ENCODE data around the gene RAP1B. TPM values are rescaled to one million over a fixed set of nuclear protein-coding genes. Genes with fewer than 3 reads are reported as not detected.
A peak's percentile ranks its signal among the peaks of the same experiment; 100 is the strongest.

The RAP1B gene
- total RNA-seq, 5 donors from 2014 or later (not counting 1 experiment from before 2014, with no cell fraction given): 163 to 290 (median 170) TPM

DNA sequence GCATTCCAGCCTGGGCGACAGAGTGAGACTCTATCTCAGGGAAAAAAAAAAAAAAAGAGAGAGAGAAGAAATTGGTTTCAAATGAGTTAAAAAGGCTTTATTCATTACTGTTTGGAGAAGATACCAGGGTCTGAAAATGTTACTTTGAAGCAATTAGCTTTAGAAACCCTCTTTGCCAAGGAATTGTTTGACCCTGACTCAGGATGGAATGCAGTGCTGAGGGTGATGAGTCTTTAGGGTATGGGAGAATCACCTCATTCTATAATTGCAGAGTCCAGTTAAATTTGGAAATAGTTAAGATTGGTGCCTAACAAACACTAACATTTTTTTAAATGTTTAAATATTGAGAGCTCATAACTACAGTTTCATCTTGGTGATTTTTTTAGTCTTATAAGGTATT is 13.3 kb downstream of the RAP1B start:
- peaks cover 40% of the 10 kb centered on the region for H3K36me3 Mint-ChIP-seq

DNA sequence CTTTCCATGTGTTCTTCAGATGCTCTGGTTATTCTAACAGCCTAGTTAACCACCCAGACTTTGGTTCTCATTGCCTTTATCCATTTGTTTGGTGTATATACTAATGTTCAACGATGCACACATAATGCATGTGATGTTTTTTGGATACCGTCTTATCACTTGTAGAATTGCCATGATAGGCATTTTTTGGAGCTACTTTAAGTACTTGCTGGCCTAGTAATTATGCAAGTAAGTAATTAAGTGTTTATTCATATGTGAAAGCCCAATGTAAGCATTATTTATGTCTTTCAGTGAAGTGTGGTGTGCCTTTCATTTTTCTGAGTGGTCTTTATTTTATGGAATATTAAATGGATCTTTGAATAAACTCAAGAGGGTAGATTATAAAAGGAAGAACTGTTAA is 14.2 kb downstream of the RAP1B start:
- H3K4me1 Mint-ChIP-seq: peaks cover 81 to 90% (median 86%) of the 10 kb centered on the region in 3 donors
- H3K4me3 ChIP-seq (ENCODE audit: control insufficient read depth in 1 of 2, extremely low read depth in 1 of 2, low read length in 1 of 2): no peak overlapping the region
- H3K9me3 ChIP-seq: peaks cover 3% of the 10 kb centered on the region
- peak overlapping the region; percentile 20 to 58 for H3K27ac Mint-ChIP-seq
- H3K4me3 Mint-ChIP-seq: peak overlapping the region in 2 of 3 donors; percentile 18 to 33
- no peaks in the 10 kb centered on the region for H3K27me3 ChIP-seq (replicated peaks in 1 of 2; ENCODE audit: control insufficient read depth in 2 of 2, extremely low read depth in 1 of 2, insufficient read depth in 2 of 2, low read length in 1 of 2)
- H3K36me3 Mint-ChIP-seq: peaks cover 42% of the 10 kb centered on the region
- H3K9me3 Mint-ChIP-seq: peaks cover 0 to 15% (median 3%) of the 10 kb centered on the region in 3 donors
- WGBS (ENCODE audit: insufficient coverage): no CpG with 5 or more reads among the region's 2 CpGs
- H3K36me3 ChIP-seq (ENCODE audit: control insufficient read depth in 2 of 2, extremely low read depth in 1 of 2, insufficient read depth in 1 of 2, low read length in 1 of 2): peaks cover 0 to 35% of the 10 kb centered on the region in 2 donors
- CTCF ChIA-PET: interaction anchor here in 1 of 2 donors (1.0 to 2.1 kb wide), 2 partner anchors 9 to 12 kb away, joined by 3 to 9 read pairs; no protein-coding TSS in a partner anchor
- DNase-seq (no peak), ATAC-seq (replicated peaks in 1 of 4) (no peak)
- no peaks in the 10 kb centered on the region for H3K27me3 Mint-ChIP-seq
- POLR2A ChIA-PET: interaction anchor here (0.7 to 1.7 kb wide), 2 partner anchors 13 kb away, joined by 3 to 8 read pairs; no protein-coding TSS in a partner anchor
- H3K4me1 ChIP-seq (ENCODE audit: control insufficient read depth in 1 of 2, extremely low read depth in 1 of 2, insufficient read depth in 2 of 2, low read length in 2 of 2): peaks cover 38 to 45% of the 10 kb centered on the region in 2 experiments
- no peak overlapping the region for H3K27ac ChIP-seq (ENCODE audit: low read length)

More for the DNA sequence above, 13.3 kb downstream of the RAP1B start:
- H3K36me3 ChIP-seq (ENCODE audit: control insufficient read depth in 2 of 2, extremely low read depth in 1 of 2, insufficient read depth in 1 of 2, low read length in 1 of 2): peaks cover 0 to 35% of the 10 kb centered on the region in 2 donors
- H3K27me3 ChIP-seq (replicated peaks in 1 of 2; ENCODE audit: control insufficient read depth in 2 of 2, extremely low read depth in 1 of 2, insufficient read depth in 2 of 2, low read length in 1 of 2): no peaks in the 10 kb centered on the region
- ChIA-PET POLR2A (interaction anchor here (0.6 to 1.7 kb wide), 5 partner anchors 10 to 258 kb away, joined by 3 to 8 read pairs (median 4); no protein-coding TSS in a partner anchor), CTCF (interaction anchor here in 1 of 2 donors (2.1 kb wide), 1 partner anchor 11 kb away, joined by 9 read pairs; no protein-coding TSS in a partner anchor)
- H3K4me1 ChIP-seq (ENCODE audit: control insufficient read depth in 1 of 2, extremely low read depth in 1 of 2, insufficient read depth in 2 of 2, low read length in 2 of 2): peaks cover 39 to 44% of the 10 kb centered on the region in 2 experiments
- H3K27me3 Mint-ChIP-seq: no peaks in the 10 kb centered on the region
- H3K9me3 ChIP-seq: peaks cover 3% of the 10 kb centered on the region
- DNase-seq (no peak), ATAC-seq (replicated peaks in 1 of 4) (no peak)
- peaks cover 82 to 92% (median 87%) of the 10 kb centered on the region in 3 donors for H3K4me1 Mint-ChIP-seq
- peak overlapping the region; percentile 16 to 71 for H3K27ac Mint-ChIP-seq
- H3K27ac ChIP-seq (ENCODE audit: low read length): no peak overlapping the region
- peaks cover 0 to 15% (median 3%) of the 10 kb centered on the region in 3 donors for H3K9me3 Mint-ChIP-seq
- 88% methylated on average over 1 of the region's 1 CpG for WGBS (ENCODE audit: insufficient coverage)
- H3K4me3 ChIP-seq (ENCODE audit: control insufficient read depth in 1 of 2, extremely low read depth in 1 of 2, low read length in 1 of 2): no peak overlapping the region
- H3K4me3 Mint-ChIP-seq: peak overlapping the region in 1 of 3 donors; percentile 100

DNA sequence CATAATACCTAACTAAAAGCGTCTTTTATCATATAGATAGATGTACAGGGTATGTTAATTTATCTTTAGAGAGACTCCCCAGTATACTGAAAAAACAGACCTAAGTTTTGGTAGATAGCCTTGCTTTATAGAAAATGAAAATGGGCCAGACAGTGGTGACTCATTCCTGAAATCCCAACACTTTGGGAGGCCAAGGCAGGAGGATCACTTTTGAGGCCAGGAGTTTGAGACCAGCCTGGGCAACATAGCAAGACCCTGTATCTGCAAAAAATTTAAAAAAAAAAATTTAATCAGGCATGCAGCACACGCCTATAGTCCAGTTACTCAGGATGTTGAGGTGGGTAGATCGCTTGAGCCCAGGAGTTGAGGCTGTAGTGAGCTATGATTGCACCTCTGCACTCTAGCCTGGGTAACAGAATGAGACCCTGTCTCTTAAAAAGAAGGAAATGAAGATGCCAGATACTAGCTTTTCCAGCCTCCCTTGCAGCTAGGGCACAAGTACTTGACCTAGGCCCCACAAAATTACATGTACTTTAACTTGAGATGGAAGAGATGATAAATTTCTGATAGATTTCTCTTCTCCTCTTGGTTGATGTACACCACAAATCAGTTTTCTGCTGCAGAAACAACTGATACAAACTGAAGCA is 17.1 kb downstream of the RAP1B start:
- H3K36me3 ChIP-seq (ENCODE audit: control insufficient read depth in 2 of 2, extremely low read depth in 1 of 2, insufficient read depth in 1 of 2, low read length in 1 of 2): peaks cover 0 to 30% of the 10 kb centered on the region in 2 donors
- H3K4me3 ChIP-seq (ENCODE audit: control insufficient read depth in 1 of 2, extremely low read depth in 1 of 2, low read length in 1 of 2): no peak overlapping the region
- H3K4me1 ChIP-seq (ENCODE audit: control insufficient read depth in 1 of 2, extremely low read depth in 1 of 2, insufficient read depth in 2 of 2, low read length in 2 of 2): peaks cover 28 to 40% of the 10 kb centered on the region in 2 experiments
- H3K27me3 Mint-ChIP-seq: no peaks in the 10 kb centered on the region
- peaks cover 0 to 15% (median 3%) of the 10 kb centered on the region in 3 donors for H3K9me3 Mint-ChIP-seq
- peak overlapping the region in 1 of 3 donors; percentile 38 for H3K4me3 Mint-ChIP-seq
- ATAC-seq (replicated peaks in 1 of 4) (no peak), DNase-seq (no peak)
- H3K27me3 ChIP-seq (replicated peaks in 1 of 2; ENCODE audit: control insufficient read depth in 2 of 2, extremely low read depth in 1 of 2, insufficient read depth in 2 of 2, low read length in 1 of 2): no peaks in the 10 kb centered on the region
- H3K27ac Mint-ChIP-seq: peak overlapping the region; percentile 22 to 31
- H3K4me1 Mint-ChIP-seq: peaks cover 79 to 87% (median 87%) of the 10 kb centered on the region in 3 donors
- H3K36me3 Mint-ChIP-seq: peaks cover 52% of the 10 kb centered on the region
- H3K9me3 ChIP-seq: peaks cover 3% of the 10 kb centered on the region
- WGBS (ENCODE audit: insufficient coverage): 83% methylated on average over 2 of the region's 3 CpGs
- ChIA-PET POLR2A (interaction anchor here (0.5 to 2.0 kb wide), 4 partner anchors 10 to 1357 kb away, joined by 3 to 11 read pairs (median 4); no protein-coding TSS in a partner anchor), CTCF (no interaction called here)
- no peak overlapping the region for H3K27ac ChIP-seq (ENCODE audit: low read length)

DNA sequence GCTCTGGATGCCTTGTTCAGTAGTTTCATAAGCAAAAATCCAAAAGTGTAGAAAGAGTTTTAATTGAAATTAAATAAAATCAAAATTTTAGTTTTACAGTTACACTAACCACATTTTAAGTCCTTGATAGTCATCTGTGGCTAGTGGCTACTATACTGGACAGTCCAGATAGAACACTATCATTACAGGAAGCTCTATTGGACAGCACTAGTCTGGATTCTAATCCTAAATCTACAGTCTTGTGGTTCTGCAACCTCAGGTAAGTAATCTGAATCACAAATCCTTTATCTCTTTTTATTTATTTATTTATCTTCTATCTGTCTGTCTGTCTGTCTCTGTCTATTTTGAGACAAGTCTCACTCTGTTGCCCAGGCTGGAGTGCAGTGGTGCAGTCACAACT is 18.0 kb downstream of the RAP1B start:
- H3K27ac ChIP-seq (ENCODE audit: low read length): no peak overlapping the region
- Mint-ChIP-seq H3K36me3 (peaks cover 52% of the 10 kb centered on the region), H3K4me3 (peak overlapping the region; percentile 47 to 66 (median 59))

DNA sequence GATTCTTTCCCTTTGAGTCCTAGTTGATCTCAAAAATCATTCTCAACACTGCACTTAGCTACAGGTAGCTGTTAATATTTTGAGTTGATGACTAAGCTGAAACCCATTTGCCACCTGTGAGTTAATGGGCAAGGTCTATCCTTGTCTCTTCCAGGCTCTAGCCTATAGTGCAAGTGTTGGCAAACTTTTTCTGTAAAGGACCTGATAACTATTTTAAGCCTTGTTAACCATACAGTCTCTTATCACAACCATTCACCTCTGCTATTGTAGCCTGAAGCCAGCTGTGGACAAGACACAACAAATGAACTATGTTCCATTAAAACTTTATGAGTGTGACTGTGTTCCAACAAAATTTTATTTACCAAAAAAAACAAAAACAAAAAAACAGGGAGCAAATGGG is 19.4 kb downstream of the RAP1B start:
- Mint-ChIP-seq H3K27ac (peak overlapping the region; percentile 73), H3K4me3 (peak overlapping the region; percentile 31 to 66 (median 35)), H3K4me1 (peaks cover 84 to 91% (median 89%) of the 10 kb centered on the region in 3 donors), H3K36me3 (peaks cover 46% of the 10 kb centered on the region), H3K9me3 (peaks cover 0 to 15% (median 3%) of the 10 kb centered on the region in 3 donors), H3K27me3 (no peaks in the 10 kb centered on the region)
- Histone ChIP-seq H3K27ac (ENCODE audit: low read length) (no peak overlapping the region), H3K27me3 (replicated peaks in 1 of 2; ENCODE audit: control insufficient read depth in 2 of 2, extremely low read depth in 1 of 2, insufficient read depth in 2 of 2, low read length in 1 of 2) (no peaks in the 10 kb centered on the region), H3K36me3 (ENCODE audit: control insufficient read depth in 2 of 2, extremely low read depth in 1 of 2, insufficient read depth in 1 of 2, low read length in 1 of 2) (peaks cover 0 to 24% of the 10 kb centered on the region in 2 donors), H3K4me1 (ENCODE audit: control insufficient read depth in 1 of 2, extremely low read depth in 1 of 2, insufficient read depth in 2 of 2, low read length in 2 of 2) (peaks cover 35 to 37% of the 10 kb centered on the region in 2 experiments), H3K4me3 (ENCODE audit: control insufficient read depth in 1 of 2, extremely low read depth in 1 of 2, low read length in 1 of 2) (no peak overlapping the region), H3K9me3 (peaks cover 3% of the 10 kb centered on the region)
- no peak for DNase-seq
- ChIA-PET POLR2A (interaction anchor here (0.5 to 1.2 kb wide), 6 partner anchors 9 to 41 kb away, joined by 3 to 8 read pairs (median 4); no protein-coding TSS in a partner anchor), CTCF (interaction anchor here in 1 of 2 donors (0.6 to 1.5 kb wide), 3 partner anchors 11 to 270 kb away, joined by 3 read pairs; no protein-coding TSS in a partner anchor)
- ATAC-seq (replicated peaks in 1 of 4): peak; percentile 16 to 42 (median 23)

More for the DNA sequence above, 18.0 kb downstream of the RAP1B start:
- H3K27me3 Mint-ChIP-seq: no peaks in the 10 kb centered on the region
- H3K27ac Mint-ChIP-seq: peak overlapping the region; percentile 70 to 72
- ATAC-seq (replicated peaks in 1 of 4) (no peak), DNase-seq (no peak)
- no peaks in the 10 kb centered on the region for H3K27me3 ChIP-seq (replicated peaks in 1 of 2; ENCODE audit: control insufficient read depth in 2 of 2, extremely low read depth in 1 of 2, insufficient read depth in 2 of 2, low read length in 1 of 2)
- H3K9me3 ChIP-seq: peaks cover 3% of the 10 kb centered on the region
- CTCF ChIA-PET: interaction anchor here (0.5 to 1.5 kb wide), 3 partner anchors 10 to 269 kb away, joined by 3 to 5 read pairs (median 4); no protein-coding TSS in a partner anchor
- peaks cover 29 to 44% of the 10 kb centered on the region in 2 experiments for H3K4me1 ChIP-seq (ENCODE audit: control insufficient read depth in 1 of 2, extremely low read depth in 1 of 2, insufficient read depth in 2 of 2, low read length in 2 of 2)
- POLR2A ChIA-PET: interaction anchor here (0.5 to 2.0 kb wide), 4 partner anchors 11 to 16 kb away, joined by 3 to 11 read pairs (median 3); no protein-coding TSS in a partner anchor
- H3K36me3 ChIP-seq (ENCODE audit: control insufficient read depth in 2 of 2, extremely low read depth in 1 of 2, insufficient read depth in 1 of 2, low read length in 1 of 2): peaks cover 0 to 30% of the 10 kb centered on the region in 2 donors
- H3K4me3 ChIP-seq (ENCODE audit: control insufficient read depth in 1 of 2, extremely low read depth in 1 of 2, low read length in 1 of 2): no peak overlapping the region
- H3K4me1 Mint-ChIP-seq: peaks cover 79 to 87% (median 87%) of the 10 kb centered on the region in 3 donors
- H3K9me3 Mint-ChIP-seq: peaks cover 0 to 15% (median 3%) of the 10 kb centered on the region in 3 donors

DNA sequence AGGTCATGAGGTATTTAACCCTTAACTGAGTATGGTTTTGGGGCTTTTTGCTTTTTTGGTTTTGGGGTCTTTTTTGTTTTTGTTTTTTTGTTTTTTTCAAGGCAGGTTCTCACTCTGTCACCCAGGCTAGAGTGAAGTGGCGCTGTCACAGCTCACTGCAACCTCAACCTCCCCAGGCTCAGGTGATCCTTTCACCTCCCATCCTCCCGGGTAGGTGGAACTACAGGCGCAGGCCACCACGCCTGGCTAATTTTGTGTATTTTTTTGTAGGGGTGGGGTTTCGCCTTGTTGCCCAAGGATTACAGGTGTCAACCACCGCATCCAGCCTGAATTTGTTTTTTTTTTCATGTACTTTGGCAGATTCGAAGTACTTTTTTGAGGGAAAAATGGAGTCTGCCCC is 19.9 kb downstream of the RAP1B start:
- Mint-ChIP-seq H3K36me3 (peaks cover 43% of the 10 kb centered on the region), H3K4me3 (peak overlapping the region in 2 of 3 donors; percentile 31 to 66), H3K27ac (peak overlapping the region; percentile 27 to 73), H3K9me3 (peaks cover 0 to 15% (median 3%) of the 10 kb centered on the region in 3 donors), H3K27me3 (no peaks in the 10 kb centered on the region), H3K4me1 (peaks cover 86 to 91% (median 90%) of the 10 kb centered on the region in 3 donors)
- peak overlapping the region; percentile 10 for H3K27ac ChIP-seq (ENCODE audit: low read length)
- H3K27me3 ChIP-seq (replicated peaks in 1 of 2; ENCODE audit: control insufficient read depth in 2 of 2, extremely low read depth in 1 of 2, insufficient read depth in 2 of 2, low read length in 1 of 2): no peaks in the 10 kb centered on the region
- H3K4me3 ChIP-seq (ENCODE audit: control insufficient read depth in 1 of 2, extremely low read depth in 1 of 2, low read length in 1 of 2): no peak overlapping the region
- no peak for ATAC-seq (replicated peaks in 1 of 4)
- H3K4me1 ChIP-seq (ENCODE audit: control insufficient read depth in 1 of 2, extremely low read depth in 1 of 2, insufficient read depth in 2 of 2, low read length in 2 of 2): peaks cover 37% of the 10 kb centered on the region in 2 experiments
- H3K9me3 ChIP-seq: peaks cover 3% of the 10 kb centered on the region
- H3K36me3 ChIP-seq (ENCODE audit: control insufficient read depth in 2 of 2, extremely low read depth in 1 of 2, insufficient read depth in 1 of 2, low read length in 1 of 2): peaks cover 0 to 19% of the 10 kb centered on the region in 2 donors
- no peak for DNase-seq
- POLR2A ChIA-PET: interaction anchor here in 1 of 2 donors (0.7 kb wide), 1 partner anchor 16 kb away, joined by 4 read pairs; no protein-coding TSS in a partner anchor
- CTCF ChIA-PET: interaction anchor here in 1 of 2 donors (1.3 kb wide), 1 partner anchor 16 kb away, joined by 3 read pairs; no protein-coding TSS in a partner anchor
- 80% methylated on average over 1 of the region's 7 CpGs for WGBS (ENCODE audit: insufficient coverage)
